Neural progenitor cell (in vitro differentiated cells): ENCODE measurements around the gene PRODH2.

ENCODE experiments used
- CTCF ChIP-seq: fragments of 200-600 bp; sonication (generic); IDR thresholded peaks from 2 replicates; pipeline ENCODE4 v1.5.1; 2017; ENCODE audit warnings: antibody characterized with exemption, mild to moderate bottlenecking
- EZH2 ChIP-seq: fragments of 200-600 bp; sonication (generic); IDR thresholded peaks from 2 replicates; pipeline ENCODE4 v1.6.1; 2017; ENCODE audit warnings: antibody characterized with exemption, mild to moderate bottlenecking, moderate library complexity

- TF ChIP-seq CTCF, result no peak
- no peak for TF ChIP-seq EZH2
Measured at GRCh38 chr19:35822579-35822978, 9.9 kb upstream of the PRODH2 start.
